ENCODE measurements around the gene NRIP1. TPM values are rescaled to one million over a fixed set of nuclear protein-coding genes. Genes with fewer than 3 reads are reported as not detected.

Gene NRIP1
- total RNA-seq, 1 experiment from 2014 or later = 10.4 TPM

DNA sequence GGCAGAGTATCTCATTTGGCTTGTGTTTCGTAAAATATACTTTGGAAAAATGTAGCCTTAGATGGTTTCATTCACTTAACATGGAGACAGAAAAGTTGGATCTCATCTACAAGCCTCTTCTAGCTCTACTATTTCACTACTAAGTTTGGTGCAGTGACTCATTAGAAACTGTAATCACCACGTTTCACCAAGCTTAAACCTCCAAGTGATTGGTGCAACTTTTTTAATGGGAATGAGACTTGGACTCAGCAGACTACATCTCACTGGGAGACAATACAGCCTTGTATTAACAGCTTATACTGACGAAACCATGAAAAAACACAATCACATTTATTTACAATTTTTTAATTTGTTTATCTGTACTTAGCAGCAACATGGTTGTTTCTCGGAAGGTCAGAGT lies 29.9 kb upstream of the NRIP1 start:
- no peak overlapping the region for H3T11ph ChIP-seq (ENCODE audit: low read length)
- no peak overlapping the region for H2BK5ac ChIP-seq (ENCODE audit: insufficient read length, low read length)
- no peak overlapping the region for H3K4me2 ChIP-seq (ENCODE audit: insufficient read depth, insufficient read length, low read length)
- no peaks in the 10 kb centered on the region; a peak in 1 of 7 replicates for H3K36me3 Mint-ChIP-seq (ENCODE audit: insufficient read depth in 1 of 3, low read depth in 3 of 3)
- no CpG with 5 or more reads among the region's 4 CpGs for WGBS (ENCODE audit: extremely low coverage, insufficient read length, low lambda C conversion rate)
- H3K4ac ChIP-seq (ENCODE audit: low read depth, low read length) = no peak overlapping the region
- no peak overlapping the region for H3K14ac ChIP-seq (ENCODE audit: insufficient read depth, low read length)
- H2BK12ac ChIP-seq (ENCODE audit: insufficient read length, low read depth, low read length) = no peak overlapping the region
- DNase-seq = no peak
- TF ChIP-seq, protein P1, sequence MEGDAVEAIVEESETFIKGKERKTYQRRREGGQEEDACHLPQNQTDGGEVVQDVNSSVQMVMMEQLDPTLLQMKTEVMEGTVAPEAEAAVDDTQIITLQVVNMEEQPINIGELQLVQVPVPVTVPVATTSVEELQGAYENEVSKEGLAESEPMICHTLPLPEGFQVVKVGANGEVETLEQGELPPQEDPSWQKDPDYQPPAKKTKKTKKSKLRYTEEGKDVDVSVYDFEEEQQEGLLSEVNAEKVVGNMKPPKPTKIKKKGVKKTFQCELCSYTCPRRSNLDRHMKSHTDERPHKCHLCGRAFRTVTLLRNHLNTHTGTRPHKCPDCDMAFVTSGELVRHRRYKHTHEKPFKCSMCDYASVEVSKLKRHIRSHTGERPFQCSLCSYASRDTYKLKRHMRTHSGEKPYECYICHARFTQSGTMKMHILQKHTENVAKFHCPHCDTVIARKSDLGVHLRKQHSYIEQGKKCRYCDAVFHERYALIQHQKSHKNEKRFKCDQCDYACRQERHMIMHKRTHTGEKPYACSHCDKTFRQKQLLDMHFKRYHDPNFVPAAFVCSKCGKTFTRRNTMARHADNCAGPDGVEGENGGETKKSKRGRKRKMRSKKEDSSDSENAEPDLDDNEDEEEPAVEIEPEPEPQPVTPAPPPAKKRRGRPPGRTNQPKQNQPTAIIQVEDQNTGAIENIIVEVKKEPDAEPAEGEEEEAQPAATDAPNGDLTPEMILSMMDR (conservative IDR thresholded peaks at IDR 0.05) = no peak
- H3K27ac ChIP-seq (ENCODE audit: insufficient read length, low read depth, low read length) = no peak overlapping the region
- no peak overlapping the region for H4K8ac ChIP-seq (replicated peaks; ENCODE audit: insufficient read length, low read depth, low read length)
- no peaks in the 10 kb centered on the region for H3K79me2 ChIP-seq (ENCODE audit: insufficient read depth, low read length)
- H3K9me3 Mint-ChIP-seq = no peaks in the 10 kb centered on the region
- H2BK15ac ChIP-seq (ENCODE audit: low read depth, low read length) = no peak overlapping the region
- H4K91ac ChIP-seq (ENCODE audit: insufficient read length, low read depth, low read length) = no peak overlapping the region
- peaks cover 5 to 20% of the 10 kb centered on the region in 2 experiments for H3K4me1 Mint-ChIP-seq
- H3K9ac ChIP-seq (ENCODE audit: extremely low read depth, insufficient read length, low read length) = no peak overlapping the region
- H3K27me3 ChIP-seq (ENCODE audit: insufficient read depth, low read length) = no peaks in the 10 kb centered on the region
- H3K4me3 Mint-ChIP-seq = no peak overlapping the region
- H4K5ac ChIP-seq (ENCODE audit: insufficient read length, low read depth, low read length) = no peak overlapping the region
- H3K18ac ChIP-seq (ENCODE audit: insufficient read length, low read depth, low read length) = no peak overlapping the region
- H4K20me1 ChIP-seq (ENCODE audit: control insufficient read depth, insufficient read depth, insufficient read length) = no peaks in the 10 kb centered on the region
- H2BK20ac ChIP-seq (ENCODE audit: low read depth, low read length, poor library complexity, severe bottlenecking) = no peak overlapping the region
- H3K56ac ChIP-seq (ENCODE audit: insufficient read length, low read depth, low read length) = no peak overlapping the region
- H3K27me3 Mint-ChIP-seq (ENCODE audit: low read depth) = no peaks in the 10 kb centered on the region
- H3K27ac Mint-ChIP-seq = no peak overlapping the region
- no peaks in the 10 kb centered on the region for H3K23me2 ChIP-seq (ENCODE audit: insufficient read length, low read depth, low read length, poor library complexity, severe bottlenecking)
- no peak overlapping the region for H2AFZ ChIP-seq (ENCODE audit: low read length)
- H2AK5ac ChIP-seq (ENCODE audit: insufficient read length, low read length) = no peak overlapping the region
- H3K4me1 ChIP-seq (ENCODE audit: insufficient read depth, low read length) = no peaks in the 10 kb centered on the region
- H3K9me3 ChIP-seq (ENCODE audit: control insufficient read depth, low read depth, low read length) = no peaks in the 10 kb centered on the region
- H3K79me1 ChIP-seq (ENCODE audit: insufficient read depth, low read depth, low read length, poor library complexity, severe bottlenecking) = no peaks in the 10 kb centered on the region
- H3K23ac ChIP-seq (ENCODE audit: insufficient read length, low read depth, low read length) = no peak overlapping the region
- no peak overlapping the region for H2BK120ac ChIP-seq (ENCODE audit: low read depth, low read length, poor library complexity, severe bottlenecking)
